Muscle layer of colon (tissue), 2 donors: Measurements from ENCODE around the gene EPB41L5.
A peak's percentile ranks its signal among the peaks of the same experiment; 100 is the strongest.
"Not testable (repeated sequence)": the region's sequence is repeated elsewhere in the genome, so short reads cannot be mapped to it uniquely, and the experiment has no call there.

Experiments used
- H3K27ac ChIP-seq: one replicate; pipeline ENCODE4 v1.7.0; 2013; ENCODE audit warnings: low read depth, mild to moderate bottlenecking, low read length, moderate library complexity
- H3K27me3 ChIP-seq, 2 donors: one replicate each; pipeline ENCODE4 v1.7.0; 2013; ENCODE audit warnings: low read length in 2 of 2, mild to moderate bottlenecking in 2 of 2; ENCODE audit not compliant: insufficient read depth in 2 of 2, control insufficient read depth in 1 of 2
- H3K36me3 ChIP-seq: one replicate; pipeline ENCODE4 v1.7.0; 2013; ENCODE audit warnings: mild to moderate bottlenecking, low read length; ENCODE audit not compliant: insufficient read depth
- H3K4me1 ChIP-seq: one replicate; pipeline ENCODE4 v1.7.0; 2013; ENCODE audit warnings: mild to moderate bottlenecking, low read length; ENCODE audit not compliant: insufficient read depth
- H3K4me3 ChIP-seq, 2 donors: one replicate each; pipeline ENCODE4 v1.7.0; 2013; ENCODE audit warnings: low read length in 2 of 2, low read depth in 1 of 2, mild to moderate bottlenecking in 1 of 2, moderate library complexity in 1 of 2
- H3K9ac ChIP-seq: one replicate; pipeline ENCODE4 v1.7.0; 2013; ENCODE audit warnings: low read length
- H3K9me3 ChIP-seq: one replicate; pipeline ENCODE4 v1.7.0; 2013; ENCODE audit warnings: mild to moderate bottlenecking, low read length
- donor health status: abdominal sarcoma.
- donor health status: Adenocarcinoma of cecum.

The EPB41L5 gene

DNA sequence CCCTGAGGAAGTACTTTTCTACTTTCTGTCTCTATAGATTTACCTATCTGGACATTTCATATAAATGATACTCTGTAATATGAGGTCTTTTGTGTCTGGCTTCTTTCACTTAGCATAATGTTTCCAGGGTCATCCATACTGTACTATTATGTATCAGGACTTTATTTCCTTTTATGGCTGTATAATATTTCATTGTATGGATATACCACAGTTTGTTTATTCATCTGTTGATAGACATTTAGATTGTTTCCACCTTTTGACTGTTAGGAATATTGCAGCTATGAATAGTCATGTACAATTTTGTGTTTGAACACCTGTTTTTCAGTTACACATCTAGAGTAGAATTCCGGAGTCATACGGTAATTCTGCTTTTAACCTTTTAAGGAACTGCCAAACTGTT is 136.5 kb downstream of the EPB41L5 start:
- Histone ChIP-seq H3K9me3 (no peaks in the 10 kb centered on the region), H3K4me1 (no peaks in the 10 kb centered on the region), H3K27ac (no peak overlapping the region), H3K36me3 (peaks cover 5% of the 10 kb centered on the region), H3K9ac (no peak overlapping the region), H3K27me3 (no peaks in the 10 kb centered on the region), H3K4me3 (no peak overlapping the region)

DNA sequence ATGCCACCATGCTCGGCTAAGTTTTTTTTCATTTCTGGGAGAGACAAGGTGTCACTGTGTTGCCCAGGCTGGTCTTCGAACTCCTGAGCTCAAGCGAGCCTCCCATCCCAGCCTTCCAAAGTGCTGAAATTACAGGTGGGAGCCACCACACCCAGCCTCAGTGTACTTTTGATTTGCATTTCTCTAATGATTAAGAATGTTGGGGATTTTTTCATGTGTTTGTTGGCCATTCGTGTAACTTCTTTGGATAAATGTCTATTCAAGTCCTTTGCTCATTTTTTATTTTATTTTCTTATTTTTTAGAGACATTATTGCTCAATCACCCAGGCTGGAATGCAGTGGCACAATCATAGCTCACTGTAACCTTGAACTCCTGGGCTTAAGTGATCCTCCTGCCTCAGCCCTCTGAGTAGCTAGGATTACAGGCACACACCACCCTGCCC is 137.2 kb downstream of the EPB41L5 start:
- no peak overlapping the region for H3K27ac ChIP-seq
- H3K9ac ChIP-seq = no peak overlapping the region
- peaks cover 4% of the 10 kb centered on the region for H3K9me3 ChIP-seq
- no peak overlapping the region for H3K4me3 ChIP-seq
- H3K36me3 ChIP-seq = peaks cover 5% of the 10 kb centered on the region
- H3K27me3 ChIP-seq = no peaks in the 10 kb centered on the region
- H3K4me1 ChIP-seq = no peaks in the 10 kb centered on the region

DNA sequence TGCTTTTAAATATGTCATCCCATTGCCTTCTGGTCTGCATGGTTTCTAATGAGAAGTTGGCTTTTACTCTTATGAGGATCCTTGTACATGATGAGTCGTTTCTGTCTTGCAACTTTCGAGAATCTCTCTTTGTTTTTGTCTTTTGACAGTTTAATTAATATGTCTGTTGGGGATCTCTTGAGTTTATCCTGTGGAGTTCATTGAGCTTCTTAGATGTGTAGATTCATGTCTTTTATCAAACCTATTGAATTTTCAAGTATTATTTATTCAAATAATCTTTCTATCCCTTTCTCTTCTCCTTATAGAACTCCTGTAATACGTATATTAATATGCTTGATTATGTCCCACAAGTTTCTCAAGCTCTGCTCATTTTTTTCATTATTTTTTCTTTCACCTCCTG is 142.4 kb downstream of the EPB41L5 start:
- Histone ChIP-seq H3K4me3 (no peak overlapping the region), H3K27me3 (no peaks in the 10 kb centered on the region), H3K36me3 (no peaks in the 10 kb centered on the region), H3K9me3 (peaks cover 10% of the 10 kb centered on the region), H3K4me1 (no peaks in the 10 kb centered on the region), H3K27ac (no peak overlapping the region), H3K9ac (no peak overlapping the region)

DNA sequence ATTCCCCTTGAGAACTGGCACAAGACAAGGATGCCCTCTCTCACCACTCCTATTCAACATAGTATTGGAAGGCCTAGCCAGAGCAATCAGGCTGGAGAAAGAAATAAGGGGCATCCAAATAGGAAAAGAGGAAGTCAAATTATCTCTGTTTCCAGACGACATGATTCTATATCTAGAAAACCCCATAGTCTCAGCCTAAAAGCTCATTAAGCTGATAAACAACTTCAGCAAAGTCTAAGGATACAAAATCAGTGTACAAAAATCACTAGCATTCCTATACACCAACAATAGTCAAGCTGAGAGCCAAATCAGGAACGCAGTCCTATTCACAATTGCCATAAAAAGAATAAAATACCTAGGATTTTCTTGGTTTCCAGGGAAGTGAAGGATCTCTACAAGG is 145.8 kb downstream of the EPB41L5 start:
- not testable (repeated sequence) for H3K27me3 ChIP-seq, H3K4me1 ChIP-seq, H3K4me3 ChIP-seq, H3K36me3 ChIP-seq, H3K9me3 ChIP-seq, H3K9ac ChIP-seq, H3K27ac ChIP-seq

DNA sequence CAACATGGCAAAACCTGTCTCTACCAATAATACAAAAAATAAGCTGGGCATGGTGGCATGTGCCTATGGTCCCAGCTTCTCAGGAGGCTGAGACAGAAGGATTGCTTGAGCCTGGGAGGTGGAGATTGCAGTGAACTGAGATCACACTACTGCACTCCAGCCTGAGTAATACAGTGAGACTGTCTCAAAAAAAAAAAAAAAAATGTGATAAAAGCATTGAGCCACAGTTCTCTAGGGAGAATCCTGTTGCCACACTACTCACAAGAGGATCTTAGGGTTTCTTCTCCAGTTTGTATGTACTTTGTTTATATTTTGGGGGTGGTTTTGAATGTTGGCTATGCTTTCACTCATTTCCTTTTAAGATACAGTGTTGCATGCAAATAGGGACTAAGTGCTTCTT is 148.3 kb downstream of the EPB41L5 start:
- H3K9me3 ChIP-seq = no peaks in the 10 kb centered on the region
- H3K4me1 ChIP-seq = no peaks in the 10 kb centered on the region
- no peak overlapping the region for H3K4me3 ChIP-seq
- H3K9ac ChIP-seq = no peak overlapping the region
- H3K36me3 ChIP-seq = no peaks in the 10 kb centered on the region
- H3K27me3 ChIP-seq = no peaks in the 10 kb centered on the region
- H3K27ac ChIP-seq = no peak overlapping the region

DNA sequence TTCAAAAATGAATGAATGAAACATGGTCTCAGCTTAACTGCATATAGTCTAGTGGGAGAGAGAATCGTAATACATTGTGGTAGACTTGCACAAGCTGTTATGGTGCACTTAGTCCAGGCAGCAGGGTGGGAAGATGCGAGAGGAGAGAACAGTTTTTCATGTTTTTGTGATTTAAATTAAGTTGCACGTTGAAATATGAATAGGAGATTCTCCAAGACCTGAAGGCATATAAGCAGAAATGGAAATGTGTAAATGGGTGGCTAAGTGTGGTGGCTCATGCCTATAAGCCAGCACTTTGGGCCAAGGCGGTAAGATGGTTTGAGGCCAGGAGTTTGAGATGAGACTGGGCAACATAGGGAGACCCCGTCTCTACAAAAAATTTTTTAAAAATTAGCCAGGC is 149.8 kb downstream of the EPB41L5 start:
- no peaks in the 10 kb centered on the region for H3K36me3 ChIP-seq
- H3K27ac ChIP-seq = no peak overlapping the region
- no peaks in the 10 kb centered on the region for H3K4me1 ChIP-seq
- no peak overlapping the region for H3K9ac ChIP-seq
- H3K9me3 ChIP-seq = no peaks in the 10 kb centered on the region
- no peaks in the 10 kb centered on the region for H3K27me3 ChIP-seq
- H3K4me3 ChIP-seq = no peak overlapping the region

DNA sequence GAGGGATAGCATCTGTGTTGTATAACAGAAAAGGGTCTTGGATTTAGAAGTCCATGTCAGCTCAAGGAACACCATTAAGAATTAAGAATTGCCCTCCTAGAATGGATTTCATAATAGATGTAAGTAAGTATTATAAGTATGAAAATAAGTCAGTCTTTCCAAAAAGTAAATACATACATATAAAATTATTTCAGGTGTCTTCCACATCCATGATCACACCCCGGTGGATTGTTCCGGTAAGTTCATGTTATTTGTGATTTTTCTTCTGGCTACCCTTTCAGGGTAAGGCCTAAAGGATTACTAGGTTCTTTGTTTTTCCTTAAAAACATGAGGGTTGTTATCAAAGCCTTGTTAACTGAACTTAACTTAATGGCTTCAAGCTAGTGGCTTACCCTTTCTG is 154.4 kb downstream of the EPB41L5 start:
- Histone ChIP-seq H3K9ac (no peak overlapping the region), H3K9me3 (no peaks in the 10 kb centered on the region), H3K4me1 (no peaks in the 10 kb centered on the region), H3K27ac (no peak overlapping the region), H3K4me3 (no peak overlapping the region), H3K27me3 (no peaks in the 10 kb centered on the region), H3K36me3 (no peaks in the 10 kb centered on the region)

DNA sequence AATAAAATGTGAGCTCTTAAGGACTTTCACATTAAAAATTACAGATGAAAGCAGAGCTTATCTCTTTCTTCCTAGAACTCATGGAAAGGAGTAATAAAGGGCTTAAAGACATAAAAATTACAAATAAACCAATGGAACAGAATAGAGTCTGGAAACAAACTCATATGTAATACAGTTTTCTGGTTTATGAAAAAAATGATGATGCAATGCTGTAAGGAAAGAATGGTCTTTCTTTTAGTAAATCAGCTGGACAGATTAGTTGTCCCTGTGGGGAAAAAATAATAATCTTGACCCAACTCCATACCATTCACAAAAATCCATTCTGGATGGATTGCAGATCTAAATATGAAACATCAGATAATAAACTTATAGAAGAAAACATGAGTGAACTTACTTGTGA is 156.1 kb downstream of the EPB41L5 start:
- no peaks in the 10 kb centered on the region for H3K27me3 ChIP-seq
- H3K9me3 ChIP-seq = no peaks in the 10 kb centered on the region
- no peak overlapping the region for H3K9ac ChIP-seq
- H3K36me3 ChIP-seq = no peaks in the 10 kb centered on the region
- no peak overlapping the region for H3K27ac ChIP-seq
- H3K4me1 ChIP-seq = no peaks in the 10 kb centered on the region
- no peak overlapping the region for H3K4me3 ChIP-seq

DNA sequence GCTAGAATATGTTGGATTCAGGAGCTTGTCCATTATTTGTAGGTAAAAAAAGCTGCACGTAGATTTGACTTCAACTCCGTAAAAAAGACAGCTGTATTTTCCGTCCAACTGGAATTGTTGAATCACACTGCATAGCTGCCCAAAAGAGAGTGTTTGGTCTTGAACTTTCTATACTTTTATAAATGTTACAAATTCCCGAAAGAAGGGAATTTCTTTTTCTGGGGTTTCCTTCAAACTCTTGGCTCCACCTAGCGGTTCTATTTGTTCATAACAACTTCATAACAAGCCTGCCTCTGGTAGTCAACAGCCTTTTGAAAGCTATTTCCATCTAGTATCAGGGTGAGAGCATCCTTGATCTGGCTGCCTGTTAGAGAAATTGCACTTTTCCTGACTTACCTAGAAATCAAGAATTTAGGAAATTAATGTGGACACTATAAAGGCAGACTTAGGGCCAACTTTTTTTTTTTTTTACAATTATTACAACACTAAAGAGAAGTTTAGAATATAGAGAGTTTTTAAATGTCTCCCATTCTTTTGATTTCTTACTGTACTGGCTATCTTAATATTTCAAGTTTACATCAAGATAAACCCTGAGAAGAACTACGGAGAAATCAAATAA is 162.2 kb downstream of the EPB41L5 start:
- H3K36me3 ChIP-seq = no peaks in the 10 kb centered on the region
- H3K9me3 ChIP-seq = no peaks in the 10 kb centered on the region
- H3K9ac ChIP-seq = peak overlapping the region; percentile 12
- H3K27ac ChIP-seq = no peak overlapping the region
- H3K27me3 ChIP-seq = no peaks in the 10 kb centered on the region
- H3K4me1 ChIP-seq = peaks cover 5% of the 10 kb centered on the region
- H3K4me3 ChIP-seq = no peak overlapping the region

DNA sequence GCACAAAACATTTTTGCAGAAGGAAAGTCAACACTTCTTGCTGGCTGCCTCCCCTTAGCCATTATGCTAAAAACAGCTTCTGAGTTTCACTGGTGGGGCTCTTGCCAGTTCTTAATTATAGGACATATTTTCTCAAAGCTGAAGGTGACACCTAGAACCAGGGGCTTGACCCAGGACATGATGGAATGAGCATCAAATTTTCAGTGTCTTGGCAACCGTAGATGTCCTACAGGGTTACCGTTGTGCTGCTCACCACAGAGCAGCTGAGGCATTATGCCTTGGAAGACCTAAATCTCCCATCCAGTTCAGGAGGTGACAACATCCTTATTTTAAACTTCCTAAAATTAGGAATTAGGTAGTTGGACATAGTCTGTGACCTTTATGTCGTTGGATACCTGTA is 163.6 kb downstream of the EPB41L5 start:
- Histone ChIP-seq H3K4me3 (no peak overlapping the region), H3K27ac (no peak overlapping the region)

DNA sequence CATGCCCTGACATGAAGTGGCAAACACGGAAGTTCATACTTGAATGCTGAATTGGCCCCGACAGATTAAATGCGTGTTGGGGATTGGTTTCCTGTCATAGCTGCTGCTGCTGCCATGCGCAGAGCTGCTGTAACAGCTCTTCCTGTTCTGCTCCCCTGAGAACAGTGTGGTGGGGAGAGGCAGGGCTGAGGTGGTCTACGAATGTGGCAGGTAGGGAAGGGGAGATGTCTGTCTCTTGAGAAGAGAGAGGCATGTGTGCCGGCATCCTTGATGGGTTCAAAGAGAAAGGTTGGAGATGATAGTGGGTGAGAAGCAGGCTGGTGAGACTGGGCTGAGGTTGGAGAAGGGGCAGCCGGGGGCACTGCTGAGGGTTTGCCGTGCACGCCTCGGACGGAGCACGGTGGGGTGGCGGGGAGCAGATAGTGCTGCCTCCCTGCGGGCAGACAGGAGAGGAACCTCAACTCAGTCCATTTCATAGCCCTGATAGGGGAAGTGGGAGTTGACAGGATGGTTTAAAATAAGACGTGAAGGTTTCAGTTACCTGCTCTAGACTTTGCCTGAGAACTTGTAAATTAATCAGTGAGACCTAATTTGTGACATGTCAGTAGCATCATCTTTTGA is 164.2 kb downstream of the EPB41L5 start:
- Histone ChIP-seq H3K27ac (no peak overlapping the region), H3K4me3 (no peak overlapping the region), H3K9ac (no peak overlapping the region), H3K9me3 (no peaks in the 10 kb centered on the region), H3K4me1 (peaks cover 5% of the 10 kb centered on the region), H3K36me3 (no peaks in the 10 kb centered on the region), H3K27me3 (no peaks in the 10 kb centered on the region)

More for the DNA sequence above, 163.6 kb downstream of the EPB41L5 start:
- H3K36me3 ChIP-seq = no peaks in the 10 kb centered on the region
- H3K9me3 ChIP-seq = no peaks in the 10 kb centered on the region
- no peaks in the 10 kb centered on the region for H3K27me3 ChIP-seq
- H3K9ac ChIP-seq = no peak overlapping the region
- H3K4me1 ChIP-seq = peaks cover 5% of the 10 kb centered on the region

DNA sequence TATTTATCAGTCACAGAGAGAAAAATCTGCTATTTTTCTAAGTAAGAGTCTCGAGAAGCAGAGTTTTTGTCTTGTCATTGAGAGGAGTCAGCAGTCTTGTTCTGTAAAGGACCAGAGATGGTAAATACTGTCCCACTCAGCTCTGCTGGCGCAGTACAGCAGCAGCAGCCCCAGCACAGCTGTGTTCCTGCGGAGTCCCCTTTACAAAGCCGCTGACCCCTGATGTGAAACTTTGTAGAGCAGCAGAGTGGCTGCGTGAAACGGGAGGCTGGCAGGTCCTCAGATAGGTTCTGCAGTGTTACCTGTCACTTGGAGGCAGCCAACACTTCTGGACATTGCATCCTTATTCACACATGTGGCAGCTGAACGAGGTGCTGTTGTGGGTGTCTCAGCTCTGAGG is 165.1 kb downstream of the EPB41L5 start:
- Histone ChIP-seq H3K9me3 (no peaks in the 10 kb centered on the region), H3K36me3 (no peaks in the 10 kb centered on the region), H3K9ac (no peak overlapping the region), H3K4me1 (peaks cover 5% of the 10 kb centered on the region), H3K4me3 (no peak overlapping the region), H3K27me3 (no peaks in the 10 kb centered on the region), H3K27ac (no peak overlapping the region)
